ENCODE measurements around the gene TLR7. TPM values are rescaled to one million over a fixed set of nuclear protein-coding genes. Genes with fewer than 3 reads are reported as not detected.

Gene TLR7
- 2.5 TPM for total RNA-seq

GRCh38 chrX:12866451-12867377 lies at the start of gene TLR7:
TLR7 (plus strand) TSS chrX:12867072; CDS start chrX:12867579, 507 bp downstream.

GRCh38 chrX:12906046-12906761 lies 39.3 kb downstream of the TLR7 start, which contains the start of gene TLR8:
TLR8 (plus strand) TSS chrX:12906620; CDS start chrX:12906707, 87 bp downstream.

Other genes starting within 250 kb of the TLR7 start
- gene PRPS2, start 75.7 kb upstream of the TLR7 start, total RNA-seq = 121 TPM
- 1.8 TPM for gene TLR8, start 39.5 kb downstream of the TLR7 start, total RNA-seq
- 2,905 TPM for gene TMSB4X, start 108.0 kb downstream of the TLR7 start, total RNA-seq
- gene FAM9C, start 177.5 kb downstream of the TLR7 start, total RNA-seq = 0.06 TPM

Data from metanephros (tissue), 1 donor.